Activated T-helper 2 cell treated with anti-CD3 and anti-CD28 coated beads, Interferon-gamma antibody, Interleukin-2, Interleukin-4, amounts not matched to agents 10 μg/mL and 5 μg/mL and 100 μg/mL, durations not matched to agents 14 hours and 24 hours and 36 hours (primary cell): ENCODE measurements around the gene CDCA7L. TPM values are rescaled to one million over a fixed set of nuclear protein-coding genes. Genes with fewer than 3 reads are reported as not detected.

Experiments
- DNase-seq: peaks from one replicate; pipeline ENCODE4 v3.0.0; 2021; ENCODE audit warnings: low spot score
- H3K27ac Mint-ChIP-seq: one replicate; pipeline ENCODE4 v1.8.0; 2021; ENCODE audit warnings: mixed read lengths
- H3K27me3 Mint-ChIP-seq: one replicate; pipeline ENCODE4 v1.8.0; 2021; ENCODE audit warnings: low read depth, mixed read lengths
- H3K36me3 Mint-ChIP-seq: one replicate; pipeline ENCODE4 v1.8.0; 2021; ENCODE audit warnings: low read depth, mixed read lengths
- H3K4me1 Mint-ChIP-seq: one replicate; pipeline ENCODE4 v1.8.0; 2021; ENCODE audit warnings: low read depth, mixed read lengths
- H3K4me3 Mint-ChIP-seq: one replicate; pipeline ENCODE4 v1.8.0; 2021; ENCODE audit warnings: low read depth, mild to moderate bottlenecking, moderate library complexity, mixed read lengths
- H3K9me3 Mint-ChIP-seq: one replicate; pipeline ENCODE4 v1.8.0; 2021; ENCODE audit warnings: mixed read lengths
- intact Hi-C: fragments of 100-400 bp; cut with micrococcal nuclease; formaldehyde crosslinking; loops from one replicate; pipeline ENCODE4 v1.15.1; 2023
- total RNA-seq: library from RNA; stranded (reverse); gene quantifications from 2 replicates; pipeline ENCODE4 v1.2.3, GENCODE V29; 2022

Gene CDCA7L
- 81.5 and 82.9 TPM in 2 replicates for total RNA-seq

GRCh38 chr7:21945454-21946221 is at the start of gene CDCA7L:
Gene CDCA7L (minus strand): TSS chr7:21945899. CDS start chr7:21945804, 95 bp downstream.
- no peaks in the 10 kb centered on the region for H3K9me3 Mint-ChIP-seq
- intact Hi-C loops = loop anchor here (5.0 to 10.0 kb wide), 4 partner anchors 229 to 939 kb away; partner anchors contain the start of gene SP4

GRCh38 chr7:21986096-21986495 is 40.4 kb upstream of the CDCA7L start:
- H3K9me3 Mint-ChIP-seq = no peaks in the 10 kb centered on the region
- H3K4me3 Mint-ChIP-seq = no peak overlapping the region
- H3K36me3 Mint-ChIP-seq = no peaks in the 10 kb centered on the region
- H3K27ac Mint-ChIP-seq = no peak overlapping the region
- H3K4me1 Mint-ChIP-seq = no peaks in the 10 kb centered on the region
- intact Hi-C loops = no loop called here
- peaks cover 19% of the 10 kb centered on the region for H3K27me3 Mint-ChIP-seq
- DNase-seq = no peak

More at GRCh38 chr7:21945454-21946221, at the start of gene CDCA7L:
- DNase-seq = peak; percentile 67
- Mint-ChIP-seq H3K4me1 (peaks cover 62% of the 10 kb centered on the region), H3K4me3 (peak within 1 kb of the TSS; percentile 91), H3K27ac (peak within 1 kb of the TSS; percentile 85), H3K27me3 (peaks cover 6% of the 10 kb centered on the region), H3K36me3 (peaks cover 19% of the 10 kb centered on the region)

GRCh38 chr7:21984042-21984441 is 38.3 kb upstream of the CDCA7L start:
- no peaks in the 10 kb centered on the region for H3K9me3 Mint-ChIP-seq
- intact Hi-C loops = no loop called here
- H3K27me3 Mint-ChIP-seq = peaks cover 17% of the 10 kb centered on the region
- no peak overlapping the region for H3K27ac Mint-ChIP-seq
- H3K4me1 Mint-ChIP-seq = no peaks in the 10 kb centered on the region
- DNase-seq = no peak
- no peaks in the 10 kb centered on the region for H3K36me3 Mint-ChIP-seq
- no peak overlapping the region for H3K4me3 Mint-ChIP-seq

GRCh38 chr7:21983056-21983455 is 37.4 kb upstream of the CDCA7L start:
- Mint-ChIP-seq H3K4me1 (no peaks in the 10 kb centered on the region), H3K27me3 (peaks cover 17% of the 10 kb centered on the region), H3K9me3 (no peaks in the 10 kb centered on the region), H3K36me3 (no peaks in the 10 kb centered on the region), H3K4me3 (no peak overlapping the region), H3K27ac (no peak overlapping the region)
- DNase-seq = no peak
- intact Hi-C loops = no loop called here

DNA sequence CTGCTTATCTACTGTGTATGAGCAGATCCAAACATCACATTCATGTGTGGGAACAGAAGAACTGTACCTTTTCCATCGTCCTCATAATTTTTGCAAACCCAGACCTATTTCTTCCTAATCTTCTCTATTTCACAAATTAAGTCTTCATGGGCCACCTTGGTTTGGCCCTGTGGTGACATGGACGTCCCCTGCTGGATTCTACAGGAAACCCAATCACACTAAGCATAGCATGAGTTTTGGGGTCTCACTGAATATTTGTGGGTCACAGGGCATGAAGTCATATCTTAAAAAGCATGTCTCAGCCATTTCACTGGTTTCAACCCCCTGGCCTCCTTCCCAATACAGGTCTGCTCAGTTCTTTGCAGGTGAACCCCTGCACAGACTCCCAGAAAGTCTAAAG is 35.8 kb upstream of the CDCA7L start:
- H3K4me1 Mint-ChIP-seq = no peaks in the 10 kb centered on the region
- no peaks in the 10 kb centered on the region for H3K36me3 Mint-ChIP-seq
- no peak overlapping the region for H3K4me3 Mint-ChIP-seq
- peaks cover 17% of the 10 kb centered on the region for H3K27me3 Mint-ChIP-seq
- H3K27ac Mint-ChIP-seq = no peak overlapping the region
- intact Hi-C loops = no loop called here
- no peak for DNase-seq
- H3K9me3 Mint-ChIP-seq = no peaks in the 10 kb centered on the region

- peaks cover 17% of the 10 kb centered on the region for H3K27me3 Mint-ChIP-seq
- H3K27ac Mint-ChIP-seq = no peak overlapping the region
- H3K4me3 Mint-ChIP-seq = no peak overlapping the region
- no peaks in the 10 kb centered on the region for H3K9me3 Mint-ChIP-seq
- H3K36me3 Mint-ChIP-seq = no peaks in the 10 kb centered on the region
- no peaks in the 10 kb centered on the region for H3K4me1 Mint-ChIP-seq
- intact Hi-C loops = no loop called here
- DNase-seq = no peak
Measured at GRCh38 chr7:21980926-21981500, 35.3 kb upstream of the CDCA7L start.

DNA sequence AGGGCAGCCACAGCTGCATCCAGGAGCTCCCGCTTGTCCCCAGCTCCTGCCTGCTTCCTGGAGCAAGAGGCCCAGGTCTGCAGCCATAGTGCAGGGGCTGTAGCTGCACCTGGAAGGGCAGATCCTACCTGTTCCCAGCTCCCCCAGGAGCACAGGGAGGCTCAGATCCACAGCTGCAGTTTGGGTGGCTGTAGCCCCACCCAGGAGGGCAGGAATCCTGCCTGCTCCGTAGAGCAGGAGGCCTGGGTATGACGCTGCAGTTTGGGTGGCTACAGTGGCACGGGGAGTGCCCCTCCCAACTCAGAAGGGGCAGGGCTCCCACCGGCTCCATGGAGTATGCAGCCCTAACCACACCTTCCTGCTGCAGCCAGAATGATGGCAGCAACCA is 26.7 kb upstream of the CDCA7L start:
- DNase-seq = no peak
- H3K4me1 Mint-ChIP-seq = peaks cover 6% of the 10 kb centered on the region
- intact Hi-C loops = no loop called here
- no peak overlapping the region for H3K4me3 Mint-ChIP-seq
- H3K27me3 Mint-ChIP-seq = peaks cover 13% of the 10 kb centered on the region
- H3K36me3 Mint-ChIP-seq = no peaks in the 10 kb centered on the region
- H3K9me3 Mint-ChIP-seq = no peaks in the 10 kb centered on the region
- no peak overlapping the region for H3K27ac Mint-ChIP-seq

DNA sequence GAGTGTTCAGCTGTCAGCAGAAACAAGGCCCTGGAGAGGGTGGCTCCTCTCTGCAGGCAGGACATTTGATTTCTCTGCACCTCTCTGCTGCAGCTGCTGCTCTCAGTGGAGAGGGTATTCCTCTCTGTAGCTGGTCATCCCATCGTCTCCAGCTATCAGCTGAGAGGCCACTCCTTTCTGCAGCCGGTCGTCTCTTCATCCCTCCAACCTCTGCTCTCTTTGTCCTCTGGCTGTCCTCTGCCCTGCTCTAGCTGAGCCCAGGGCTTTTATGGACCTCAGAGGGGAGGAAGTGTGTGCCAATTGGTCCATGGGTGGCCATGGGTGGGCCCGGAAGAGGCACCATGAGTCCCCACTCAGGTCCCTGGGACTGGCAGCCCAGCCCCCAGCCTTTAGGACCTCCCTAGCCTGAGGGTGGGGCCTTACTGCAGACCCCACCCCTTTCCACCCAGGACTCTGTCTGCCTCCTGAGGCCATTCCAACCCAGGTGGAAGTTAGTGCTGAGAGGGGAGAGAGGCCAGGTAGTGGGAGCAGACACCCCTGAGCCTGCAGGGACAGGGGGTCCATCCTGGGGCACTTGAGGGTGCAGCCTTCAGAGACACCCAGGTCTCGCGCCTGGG is 26.2 kb upstream of the CDCA7L start:
- H3K9me3 Mint-ChIP-seq = no peaks in the 10 kb centered on the region
- peaks cover 13% of the 10 kb centered on the region for H3K27me3 Mint-ChIP-seq
- intact Hi-C loops = no loop called here
- no peaks in the 10 kb centered on the region for H3K36me3 Mint-ChIP-seq
- no peak overlapping the region for H3K4me3 Mint-ChIP-seq
- DNase-seq = no peak
- H3K4me1 Mint-ChIP-seq = peaks cover 6% of the 10 kb centered on the region
- no peak overlapping the region for H3K27ac Mint-ChIP-seq

GRCh38 chr7:21969822-21970221 is 24.1 kb upstream of the CDCA7L start:
- DNase-seq = no peak
- Mint-ChIP-seq H3K4me3 (no peak overlapping the region), H3K27ac (no peak overlapping the region), H3K4me1 (peaks cover 6% of the 10 kb centered on the region), H3K9me3 (no peaks in the 10 kb centered on the region), H3K36me3 (no peaks in the 10 kb centered on the region), H3K27me3 (peaks cover 11% of the 10 kb centered on the region)
- intact Hi-C loops = no loop called here

DNA sequence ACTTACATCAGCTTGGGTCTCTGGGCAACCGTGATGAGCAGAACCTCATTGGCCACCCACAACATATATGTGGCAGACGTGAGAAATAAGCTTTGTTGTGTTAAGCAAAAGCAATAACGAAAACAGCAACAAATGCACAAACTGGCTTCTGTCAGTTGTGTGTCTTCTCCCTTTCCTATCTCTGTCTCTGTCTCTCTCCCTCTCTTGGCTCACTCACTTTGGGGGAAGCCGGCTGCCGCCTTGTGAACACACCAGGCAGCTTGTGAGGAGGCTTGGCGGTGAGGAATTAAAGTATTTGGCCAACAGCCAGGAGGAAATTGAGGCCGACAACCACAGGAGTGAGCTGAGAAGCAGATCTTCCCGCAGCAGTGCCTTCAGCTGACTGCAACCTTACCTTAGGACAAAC is 21.9 kb upstream of the CDCA7L start:
- H3K36me3 Mint-ChIP-seq = no peaks in the 10 kb centered on the region
- H3K9me3 Mint-ChIP-seq = no peaks in the 10 kb centered on the region
- no peak overlapping the region for H3K27ac Mint-ChIP-seq
- peaks cover 6% of the 10 kb centered on the region for H3K4me1 Mint-ChIP-seq
- DNase-seq = no peak
- no peak overlapping the region for H3K4me3 Mint-ChIP-seq
- peaks cover 14% of the 10 kb centered on the region for H3K27me3 Mint-ChIP-seq
- intact Hi-C loops = no loop called here

- H3K4me1 Mint-ChIP-seq = peaks cover 6% of the 10 kb centered on the region
- H3K9me3 Mint-ChIP-seq = no peaks in the 10 kb centered on the region
- H3K36me3 Mint-ChIP-seq = no peaks in the 10 kb centered on the region
- intact Hi-C loops = no loop called here
- no peak for DNase-seq
- H3K27me3 Mint-ChIP-seq = peaks cover 18% of the 10 kb centered on the region
- no peak overlapping the region for H3K27ac Mint-ChIP-seq
- H3K4me3 Mint-ChIP-seq = no peak overlapping the region
Measured at GRCh38 chr7:21966271-21966670, 20.6 kb upstream of the CDCA7L start.

DNA sequence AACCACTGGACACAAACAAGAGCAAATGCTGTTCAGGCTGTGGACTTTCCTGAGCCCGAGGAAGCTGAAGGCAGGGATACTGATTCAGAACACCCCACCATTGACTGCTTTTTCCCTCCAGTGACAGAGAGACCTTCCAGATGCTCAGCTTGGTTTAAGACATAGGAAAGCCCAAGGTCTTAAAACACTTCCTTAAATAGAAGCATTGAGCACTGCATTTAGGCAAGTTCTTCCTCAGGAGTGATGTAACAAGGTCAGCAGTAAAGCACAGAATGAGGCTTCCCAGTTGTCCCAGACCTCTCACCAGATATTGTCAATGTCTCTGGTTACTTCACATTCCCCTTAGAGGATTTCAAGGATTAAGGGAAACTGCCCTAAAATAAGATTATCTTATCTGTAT is 19.6 kb upstream of the CDCA7L start:
- H3K9me3 Mint-ChIP-seq = no peaks in the 10 kb centered on the region
- peaks cover 6% of the 10 kb centered on the region for H3K4me1 Mint-ChIP-seq
- H3K36me3 Mint-ChIP-seq = no peaks in the 10 kb centered on the region
- H3K4me3 Mint-ChIP-seq = no peak overlapping the region
- intact Hi-C loops = no loop called here
- H3K27ac Mint-ChIP-seq = no peak overlapping the region
- peaks cover 19% of the 10 kb centered on the region for H3K27me3 Mint-ChIP-seq
- no peak for DNase-seq

DNA sequence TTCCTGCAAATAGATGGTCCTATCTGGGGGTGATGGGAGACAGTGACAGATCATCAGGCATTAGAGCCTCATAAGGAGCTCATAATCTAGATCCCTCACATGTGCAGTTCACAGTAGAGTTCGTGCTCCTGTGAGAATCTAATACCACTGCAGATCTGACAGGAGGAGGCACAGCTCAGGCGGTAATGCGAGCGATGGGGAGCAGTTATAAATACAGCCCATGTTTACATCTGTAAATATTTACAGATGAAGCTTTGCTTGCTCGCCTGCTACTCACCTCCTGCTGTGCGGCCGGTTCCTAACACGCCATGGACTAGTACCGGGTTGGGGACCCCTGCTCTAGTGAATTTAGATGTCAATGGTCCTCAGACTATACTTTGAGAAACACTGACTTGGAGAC is 17.0 kb upstream of the CDCA7L start:
- intact Hi-C loops = no loop called here
- H3K36me3 Mint-ChIP-seq = no peaks in the 10 kb centered on the region
- H3K27ac Mint-ChIP-seq = no peak overlapping the region
- no peaks in the 10 kb centered on the region for H3K9me3 Mint-ChIP-seq
- no peak overlapping the region for H3K4me3 Mint-ChIP-seq
- DNase-seq = no peak
- peaks cover 4% of the 10 kb centered on the region for H3K4me1 Mint-ChIP-seq
- H3K27me3 Mint-ChIP-seq = peaks cover 21% of the 10 kb centered on the region
